ENCODE measurements around the gene ZNF487.
"Not testable (repeated sequence)": the region's sequence is repeated elsewhere in the genome, so short reads cannot be mapped to it uniquely, and the experiment has no call there.

GRCh38 chr10:43454025-43454424, 17.1 kb downstream of the ZNF487 start:
- not testable (repeated sequence) for TF ChIP-seq CTCF, POLR2A (IDR thresholded peaks at IDR 0.05)

Data from body of pancreas (tissue), 4 donors.